GM21825 (cell line): ENCODE measurements around the gene TMTC4.
"Not testable (repeated sequence)": the region's sequence is repeated elsewhere in the genome, so short reads cannot be mapped to it uniquely, and the experiment has no call there.

ENCODE experiments used
- ATAC-seq: cut with Tn5 transposase; IDR thresholded peaks from one replicate; pipeline ENCODE4 v1.9.1; 2021; ENCODE audit warnings: mild to moderate bottlenecking, moderate library complexity; ENCODE audit not compliant: unreplicated experiment

Gene TMTC4, protein sequence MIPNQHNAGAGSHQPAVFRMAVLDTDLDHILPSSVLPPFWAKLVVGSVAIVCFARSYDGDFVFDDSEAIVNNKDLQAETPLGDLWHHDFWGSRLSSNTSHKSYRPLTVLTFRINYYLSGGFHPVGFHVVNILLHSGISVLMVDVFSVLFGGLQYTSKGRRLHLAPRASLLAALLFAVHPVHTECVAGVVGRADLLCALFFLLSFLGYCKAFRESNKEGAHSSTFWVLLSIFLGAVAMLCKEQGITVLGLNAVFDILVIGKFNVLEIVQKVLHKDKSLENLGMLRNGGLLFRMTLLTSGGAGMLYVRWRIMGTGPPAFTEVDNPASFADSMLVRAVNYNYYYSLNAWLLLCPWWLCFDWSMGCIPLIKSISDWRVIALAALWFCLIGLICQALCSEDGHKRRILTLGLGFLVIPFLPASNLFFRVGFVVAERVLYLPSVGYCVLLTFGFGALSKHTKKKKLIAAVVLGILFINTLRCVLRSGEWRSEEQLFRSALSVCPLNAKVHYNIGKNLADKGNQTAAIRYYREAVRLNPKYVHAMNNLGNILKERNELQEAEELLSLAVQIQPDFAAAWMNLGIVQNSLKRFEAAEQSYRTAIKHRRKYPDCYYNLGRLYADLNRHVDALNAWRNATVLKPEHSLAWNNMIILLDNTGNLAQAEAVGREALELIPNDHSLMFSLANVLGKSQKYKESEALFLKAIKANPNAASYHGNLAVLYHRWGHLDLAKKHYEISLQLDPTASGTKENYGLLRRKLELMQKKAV

DNA sequence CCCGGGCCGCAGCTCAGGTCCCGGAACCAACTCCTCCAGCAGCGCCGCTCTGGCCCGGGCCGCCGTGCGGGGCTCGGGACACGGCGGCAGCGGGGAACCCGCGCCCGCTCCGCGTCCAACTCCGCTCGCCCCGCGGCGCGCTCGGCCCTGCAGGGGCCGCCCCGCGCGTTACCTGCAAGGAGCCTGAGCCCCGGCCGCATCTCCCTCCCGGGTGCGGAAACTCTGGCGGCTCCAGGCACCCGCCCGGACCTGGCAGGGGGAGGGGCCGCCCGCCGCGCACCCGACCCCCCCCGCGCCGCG, at the start of gene TMTC4:
Gene TMTC4 (minus strand): TSS at position 224 of the 300 bp plus-strand sequence. CDS start 4,433 bp downstream, outside the sequence.
- peak; percentile 37 for ATAC-seq

DNA sequence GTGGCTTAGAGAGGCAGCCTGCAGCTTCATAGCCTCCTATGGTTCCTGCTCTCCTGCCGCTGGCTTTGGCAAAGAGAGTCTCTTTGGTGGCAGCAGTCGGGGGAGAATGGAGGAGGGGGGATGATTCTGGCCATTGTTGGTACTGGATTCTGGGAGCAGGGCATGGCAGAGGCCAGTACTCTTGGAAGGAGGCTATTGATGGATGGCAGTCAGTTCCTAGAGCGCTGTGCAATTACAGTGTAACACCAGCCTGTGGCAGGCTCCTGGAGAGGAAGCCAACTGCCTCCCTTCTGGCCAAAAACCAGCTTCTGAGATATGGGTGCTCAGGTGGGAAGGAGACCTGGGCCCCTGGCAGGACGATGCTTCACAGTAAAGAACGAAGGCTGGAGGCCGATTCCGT, 47.9 kb upstream of the TMTC4 start:
- no peak for ATAC-seq

DNA sequence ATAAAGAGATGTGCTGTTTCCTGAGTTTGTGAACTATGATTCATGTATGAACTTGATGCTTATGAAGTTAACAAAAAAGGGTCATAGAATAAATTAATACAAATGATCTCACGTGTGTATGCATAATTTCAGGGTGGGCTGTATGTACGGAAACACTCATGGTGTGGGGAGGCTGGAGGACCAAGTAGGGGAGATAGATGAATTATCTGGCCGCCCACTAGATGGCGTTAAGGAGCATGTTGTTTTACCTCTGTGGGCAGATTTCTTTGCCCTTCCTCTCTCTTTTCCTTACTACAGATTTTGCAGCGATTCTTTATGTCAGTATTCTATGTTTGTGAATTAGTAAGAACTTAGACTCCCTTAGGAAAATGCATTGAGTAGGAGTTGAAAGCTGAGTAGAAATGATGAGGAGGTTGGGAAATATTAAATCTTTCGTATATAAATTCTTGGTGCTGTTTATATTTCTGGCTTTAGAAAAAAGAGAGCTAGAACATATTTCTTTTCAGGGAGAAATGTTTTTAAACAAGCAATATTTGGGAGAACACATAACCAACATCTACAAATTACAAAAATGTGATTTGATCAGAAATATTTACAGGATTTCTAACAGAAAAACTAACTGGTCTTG, 47.4 kb upstream of the TMTC4 start:
- no peak for ATAC-seq

DNA sequence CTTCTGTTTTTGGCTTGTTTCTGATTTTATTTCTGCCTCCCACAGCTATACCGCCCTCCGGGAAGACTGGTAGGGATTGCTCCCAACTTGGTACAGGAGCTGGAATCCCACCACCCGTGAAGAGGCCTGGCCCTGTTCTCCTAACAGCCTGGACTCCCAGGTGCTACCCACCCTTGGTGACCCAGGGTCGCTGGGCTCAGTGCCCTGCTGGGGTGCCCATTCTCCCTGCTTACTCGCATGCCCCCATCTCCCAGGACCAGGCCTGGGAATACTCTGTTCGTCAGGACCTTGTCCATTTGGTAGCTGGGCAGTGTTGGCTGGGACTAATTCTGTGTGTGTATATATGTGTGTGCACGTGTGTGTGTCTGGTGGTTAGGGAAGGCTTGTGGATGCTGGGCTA, 41.0 kb upstream of the TMTC4 start:
- no peak for ATAC-seq

DNA sequence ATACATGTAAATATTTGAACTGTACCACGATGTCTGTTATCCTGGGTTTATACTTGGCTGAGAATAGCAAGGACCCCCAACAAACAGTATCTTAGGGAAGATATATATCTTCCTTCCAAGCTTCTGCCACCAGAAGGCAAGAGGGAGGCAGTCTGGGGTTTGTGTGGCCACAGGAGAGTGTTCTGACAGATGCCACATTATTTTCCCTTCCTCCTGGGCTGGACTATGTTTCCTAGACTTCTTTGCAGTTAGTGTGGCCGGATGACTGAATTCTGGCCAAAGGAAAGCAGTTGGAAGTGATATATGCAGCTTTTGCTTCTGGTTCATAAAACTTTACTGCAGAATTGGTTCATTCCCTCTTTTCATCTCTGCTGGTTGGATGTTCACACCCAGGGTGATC, 39.9 kb upstream of the TMTC4 start:
- no peak for ATAC-seq

DNA sequence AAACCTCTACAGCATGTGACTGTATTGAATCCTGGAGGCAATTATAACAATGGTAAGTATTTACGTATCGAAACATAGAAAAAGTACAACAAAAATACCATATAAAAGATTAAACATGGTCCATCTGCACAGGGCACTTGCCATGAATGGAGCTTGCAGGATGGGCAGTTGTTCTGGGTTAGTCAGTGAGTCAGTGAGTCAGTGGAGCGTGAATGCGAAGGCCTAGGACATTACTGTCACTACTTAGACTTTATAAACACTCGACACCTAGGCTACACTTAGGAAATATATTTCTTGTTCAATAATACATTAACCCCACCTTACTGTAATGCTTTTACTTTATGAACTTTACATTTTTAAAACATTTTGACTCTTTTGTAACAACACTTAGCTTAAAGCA, 35.6 kb upstream of the TMTC4 start:
- no peak for ATAC-seq

DNA sequence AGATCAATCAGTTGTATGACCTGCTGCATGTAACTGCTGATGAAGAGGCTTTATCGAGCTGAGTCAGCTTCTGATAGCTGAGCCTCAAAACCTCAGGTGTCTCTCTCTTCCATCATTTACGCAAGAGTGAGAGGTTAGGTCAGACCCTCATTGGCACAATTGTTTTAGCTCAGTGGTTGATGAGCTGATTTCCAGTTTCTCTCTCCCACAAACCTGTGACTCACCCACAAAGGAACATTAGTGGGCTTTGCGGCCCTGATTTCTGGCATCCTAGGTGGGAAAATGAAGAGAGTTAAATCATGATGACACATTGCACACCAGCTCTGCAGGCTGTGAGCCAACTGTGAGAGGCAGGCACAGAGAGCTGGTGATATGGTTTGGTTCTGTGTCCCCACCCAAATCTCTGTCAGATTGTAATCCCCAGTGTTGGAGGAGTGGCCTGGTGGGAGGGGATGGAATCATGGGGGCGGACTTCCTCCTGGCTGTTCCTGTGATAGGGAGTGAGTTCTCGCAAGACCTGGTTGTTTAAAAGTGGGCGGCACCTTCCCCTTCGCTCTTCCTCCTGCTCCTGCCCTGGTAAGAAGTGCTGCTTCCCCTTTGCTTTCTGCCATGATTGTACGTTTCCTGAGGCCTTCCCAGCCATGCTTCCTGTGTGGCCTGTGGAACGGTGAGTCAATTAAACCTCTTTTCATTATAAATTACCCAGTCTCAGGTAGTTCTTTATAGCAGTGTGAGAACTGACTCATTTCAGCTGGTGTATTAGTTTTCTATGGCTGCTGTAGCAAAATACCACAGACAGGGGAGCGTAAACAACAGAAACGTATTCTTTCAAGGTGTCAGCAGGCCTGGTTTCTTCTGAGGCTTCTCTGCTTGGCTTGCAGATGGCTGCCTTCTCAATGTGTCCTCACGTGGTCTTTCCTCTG, 33.5 kb upstream of the TMTC4 start:
- no peak for ATAC-seq

DNA sequence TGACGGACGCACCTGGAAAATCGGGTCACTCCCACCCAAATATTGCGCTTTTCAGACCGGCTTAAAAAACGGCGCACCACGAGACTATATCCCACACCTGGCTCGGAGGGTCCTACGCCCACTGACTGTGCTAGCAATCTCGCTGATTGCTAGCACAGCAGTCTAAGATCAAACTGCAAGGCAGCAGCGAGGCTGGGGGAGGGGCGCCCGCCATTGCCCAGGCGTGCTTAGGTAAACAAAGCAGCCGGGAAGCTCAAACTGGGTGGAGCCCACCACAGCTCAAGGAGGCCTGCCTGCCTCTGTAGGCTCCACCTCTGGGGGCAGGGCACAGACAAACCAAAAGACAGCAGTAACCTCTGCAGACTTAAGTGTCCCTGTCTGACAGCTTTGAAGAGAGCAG, 23.7 kb upstream of the TMTC4 start:
- not testable (repeated sequence) for ATAC-seq

DNA sequence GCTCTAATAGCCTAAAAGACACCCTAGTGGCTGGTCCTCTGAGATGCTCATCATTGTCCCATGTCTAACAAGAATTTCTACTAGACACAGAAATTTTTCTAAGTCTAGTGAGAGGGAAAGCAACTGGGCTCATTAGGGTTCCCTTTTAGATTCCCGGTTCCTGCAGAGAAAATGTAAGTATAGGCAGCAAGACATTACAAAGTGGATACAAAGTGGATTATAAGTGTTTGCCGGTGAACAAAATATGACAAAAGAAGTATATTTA, 20.8 kb upstream of the TMTC4 start:
- no peak for ATAC-seq

DNA sequence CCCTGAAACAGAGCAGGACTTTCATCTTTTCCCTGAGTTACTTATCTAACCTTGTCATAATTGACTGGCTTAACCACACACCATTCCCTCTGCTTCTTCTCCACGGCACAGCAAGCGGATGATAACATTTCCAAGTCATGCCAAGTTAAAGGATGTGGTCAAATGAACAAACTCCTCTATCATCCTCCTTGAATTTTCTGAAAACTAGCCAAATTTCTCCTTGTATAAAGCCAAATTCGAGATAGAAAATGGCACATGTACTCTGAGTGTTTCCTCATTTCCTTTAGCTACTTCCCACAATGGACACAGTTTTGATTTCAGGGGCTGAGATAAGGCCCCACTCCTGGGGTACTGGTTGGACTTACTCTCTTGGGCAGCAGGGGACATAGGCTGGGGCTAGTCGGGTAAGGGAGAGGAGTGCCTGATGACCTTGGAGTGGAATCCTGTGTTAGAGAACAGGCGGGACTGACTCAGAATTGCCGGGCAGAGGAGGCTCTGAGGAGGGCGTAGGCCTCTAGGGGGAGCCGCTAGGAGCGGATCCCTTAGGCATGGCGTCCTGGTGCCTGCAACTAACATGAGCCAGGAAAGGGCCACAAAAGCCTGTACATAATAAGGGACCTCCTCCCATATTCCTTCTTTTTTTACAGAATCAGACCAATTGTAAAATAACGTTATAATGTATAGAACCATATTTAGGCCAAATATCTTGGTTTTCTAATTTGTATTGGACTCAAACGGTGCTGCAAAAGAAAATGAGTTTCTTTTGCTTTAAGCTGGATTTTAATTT, 20.3 kb upstream of the TMTC4 start:
- no peak for ATAC-seq

DNA sequence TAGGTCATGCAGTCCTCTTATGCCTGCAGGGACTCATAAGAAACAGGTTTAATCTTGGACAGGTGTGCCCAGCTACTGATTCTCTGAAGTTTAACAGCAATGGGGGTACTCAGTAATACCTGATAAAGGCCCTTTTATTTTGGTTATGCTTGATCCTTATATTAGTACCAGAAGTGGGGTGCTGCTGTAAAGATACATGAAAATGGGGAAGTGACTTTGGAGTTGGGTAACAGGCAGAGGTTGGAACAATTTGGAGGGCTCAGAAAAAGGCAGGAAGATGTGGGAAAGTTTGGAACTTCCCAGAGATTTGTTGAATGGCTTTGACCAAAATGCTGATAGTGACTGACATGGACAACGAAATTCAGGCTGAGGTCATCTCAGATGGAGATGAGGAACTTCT, 14.6 kb upstream of the TMTC4 start:
- no peak for ATAC-seq

DNA sequence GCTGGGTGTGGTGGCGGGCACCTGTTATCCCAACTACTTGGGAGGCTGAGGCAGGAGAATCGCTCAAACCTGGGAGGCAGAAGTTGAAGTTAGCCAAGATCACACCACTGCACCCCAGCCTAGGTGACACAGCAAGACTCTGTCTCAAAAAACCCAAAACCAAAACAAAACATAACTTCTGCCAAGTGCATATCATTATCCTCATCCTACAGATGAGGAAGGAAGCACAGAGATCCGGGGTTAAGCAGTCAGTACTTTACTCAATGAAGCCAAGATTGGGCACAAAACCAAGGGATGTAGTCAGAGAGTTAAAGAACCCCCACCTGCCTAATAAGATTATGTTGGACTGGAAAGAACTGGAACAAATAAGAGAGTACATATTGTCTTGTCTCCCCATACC, 5.5 kb upstream of the TMTC4 start:
- ATAC-seq: no peak

DNA sequence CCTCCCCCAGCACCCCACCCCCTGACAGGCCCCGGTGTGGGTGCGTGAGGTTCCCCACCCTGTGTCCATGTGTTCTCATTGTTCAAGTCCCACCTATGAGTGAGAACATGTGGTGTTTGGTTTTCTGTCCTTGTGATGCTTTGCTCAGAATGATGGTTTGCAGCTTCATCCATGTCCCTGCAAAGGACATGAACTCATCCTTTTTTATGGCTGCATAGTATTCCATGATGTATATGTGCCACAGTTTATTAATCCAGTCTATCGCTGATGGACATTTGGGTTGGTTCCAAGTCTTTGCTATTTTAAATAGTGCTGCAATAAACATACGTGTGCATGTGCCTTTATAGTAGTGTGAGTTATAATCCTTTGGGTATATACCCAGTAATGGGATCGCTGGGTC, 2.5 kb upstream of the TMTC4 start:
- ATAC-seq: not testable (repeated sequence)

DNA sequence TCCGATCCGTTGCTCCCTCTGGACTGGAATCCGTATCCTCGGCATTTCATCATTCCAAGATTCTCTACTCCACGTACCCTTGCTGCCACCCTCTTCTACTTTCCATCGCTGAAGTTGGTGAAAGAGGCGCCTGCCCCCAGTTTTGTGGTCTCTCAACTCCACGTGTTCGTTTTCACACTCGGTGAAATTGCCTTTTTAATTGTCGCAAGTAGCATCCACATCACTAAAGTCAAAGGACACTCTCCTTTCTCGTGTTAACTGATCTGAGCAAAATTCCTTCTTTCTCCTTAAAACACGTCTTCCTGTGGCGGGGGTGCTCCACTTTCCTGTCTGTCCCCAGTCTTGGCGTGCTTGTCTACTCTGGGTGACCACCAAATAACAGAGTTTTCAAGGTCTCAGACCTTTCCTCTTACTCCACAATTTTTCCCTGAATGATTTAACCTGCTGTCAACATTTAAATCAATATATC, 1.1 kb upstream of the TMTC4 start:
- no peak for ATAC-seq

DNA sequence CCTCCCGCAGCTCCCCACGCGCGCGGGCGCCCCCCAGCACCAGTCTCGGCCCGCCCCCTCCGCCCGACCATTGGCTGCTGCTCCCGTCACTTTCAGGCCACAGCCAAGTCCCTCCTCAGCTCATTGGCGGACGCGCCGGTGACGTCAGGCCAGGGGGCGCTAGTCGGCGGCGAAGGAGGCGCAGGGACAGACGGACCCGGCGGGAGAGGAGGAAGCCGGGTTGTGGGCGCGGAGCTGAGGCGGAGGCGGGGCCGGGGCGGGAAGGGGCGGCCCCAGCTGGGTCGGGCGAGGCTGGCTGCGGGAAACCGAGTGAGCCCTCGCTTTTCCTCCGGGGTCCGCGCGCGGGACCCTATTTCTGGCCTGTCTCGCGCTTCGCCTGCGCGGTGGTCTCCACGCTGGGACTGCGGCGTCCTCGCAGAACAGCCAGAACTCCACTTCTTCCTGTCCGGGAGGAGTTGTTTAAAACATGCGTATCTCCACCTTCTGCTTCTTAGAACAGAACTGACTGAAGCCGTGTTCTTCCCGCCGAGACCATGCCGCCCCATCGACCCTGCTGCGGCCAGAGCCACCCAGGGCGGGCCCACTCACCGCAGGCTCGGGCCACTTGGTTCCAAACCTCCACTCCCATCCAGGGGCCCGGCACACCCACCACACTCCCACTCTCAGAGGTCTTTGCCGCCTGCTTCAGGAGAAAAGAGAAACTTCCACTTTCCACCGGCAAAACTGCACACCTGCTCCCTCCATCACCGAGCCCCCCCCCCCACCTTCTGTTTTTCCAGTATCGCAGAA, 471 bp upstream of the TMTC4 start:
- peak; percentile 96 for ATAC-seq

DNA sequence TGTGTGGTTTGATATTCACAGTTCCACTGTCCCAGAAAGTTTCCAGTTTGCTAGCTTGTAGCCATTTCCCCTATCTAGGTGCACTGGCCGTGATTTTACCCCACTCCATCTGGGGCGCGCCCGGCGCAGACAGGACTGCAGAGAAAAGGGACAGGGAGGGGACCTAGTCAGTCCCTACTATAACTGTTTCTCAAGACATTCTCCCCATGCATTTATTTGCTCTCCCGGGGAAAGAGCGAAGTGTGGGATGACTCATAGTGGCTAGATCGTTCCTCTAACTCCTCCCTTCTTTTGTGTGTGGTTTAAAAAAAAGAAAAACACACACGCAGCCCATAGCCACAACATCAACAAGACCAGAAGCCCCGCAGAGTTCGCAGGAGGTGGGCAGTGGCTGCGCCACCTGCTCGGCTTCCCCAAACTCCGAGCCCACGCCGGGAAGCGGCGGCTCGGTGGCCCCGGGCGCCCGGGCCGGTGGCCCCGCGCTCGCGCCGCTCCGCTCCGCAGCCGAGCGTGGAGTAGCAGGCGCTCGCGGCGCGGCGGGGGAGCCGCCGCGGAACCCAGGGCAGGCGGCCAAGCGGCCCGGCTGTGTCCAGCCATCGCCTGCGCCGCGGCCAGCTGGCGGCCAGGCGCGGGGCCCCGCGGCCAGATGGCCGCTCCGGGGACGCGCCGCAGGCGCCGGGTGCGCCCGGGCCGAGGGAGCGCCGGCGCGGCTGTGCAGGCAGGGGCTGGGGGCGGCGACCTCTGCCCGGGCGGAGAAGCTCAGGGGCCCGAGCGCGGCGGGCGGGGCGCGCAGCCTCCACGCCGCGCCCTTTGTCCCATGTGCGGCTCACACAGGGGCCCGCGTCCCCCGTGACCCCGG, 653 bp downstream of the TMTC4 start:
- ATAC-seq: peak; percentile 29

DNA sequence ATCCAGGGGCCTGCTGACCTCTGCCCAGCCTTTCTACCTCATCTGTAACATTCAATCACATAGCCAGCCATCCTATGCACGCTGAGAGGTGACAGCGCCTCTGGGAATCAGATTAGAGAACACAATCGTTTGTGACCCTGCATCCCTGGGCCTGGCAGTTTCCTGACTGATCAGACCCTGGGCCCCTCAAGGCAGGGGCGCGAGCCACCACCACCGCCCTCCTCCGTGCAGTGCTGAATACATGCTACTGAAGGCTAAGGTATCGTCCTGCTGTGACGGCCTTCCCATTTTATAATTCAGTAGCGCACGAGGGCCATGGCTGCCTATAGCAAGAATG, 1.3 kb downstream of the TMTC4 start:
- no peak for ATAC-seq

DNA sequence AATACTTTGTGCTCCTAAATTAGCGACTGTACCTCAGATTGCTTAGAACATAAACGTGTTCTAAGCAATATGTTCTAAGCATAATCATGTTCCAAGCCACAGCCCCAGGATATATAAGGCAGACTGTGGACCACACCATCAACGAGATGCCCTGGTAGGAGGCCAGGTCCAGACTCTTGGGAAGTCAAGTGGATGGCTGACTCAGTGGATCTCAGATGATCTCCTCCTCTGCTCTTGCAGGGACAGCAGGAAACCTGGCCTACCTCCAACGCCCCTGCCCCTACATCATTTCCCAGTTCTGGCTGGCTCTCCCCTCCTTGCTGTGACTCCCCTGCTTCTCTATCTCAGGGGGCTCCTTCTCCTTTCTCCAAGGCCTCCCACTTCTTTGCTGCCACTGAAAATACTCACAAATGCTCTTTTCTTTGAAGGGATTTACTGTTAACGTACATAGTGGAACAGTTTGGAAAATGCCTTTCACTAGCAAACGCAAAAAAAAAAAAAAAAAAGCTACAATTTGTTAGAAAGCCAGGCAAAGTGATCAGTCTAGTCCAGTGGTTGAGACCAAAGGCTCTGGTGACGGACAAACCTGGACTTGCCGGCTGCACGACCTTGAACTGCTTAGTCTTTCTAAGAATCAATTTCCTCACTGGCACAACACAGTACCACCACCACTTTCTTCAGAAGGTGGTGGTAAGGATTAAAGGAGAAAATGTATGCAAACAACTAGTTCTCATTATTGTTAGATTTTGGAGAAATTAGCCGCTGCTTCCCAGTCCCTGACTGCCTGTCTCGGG, 3.0 kb downstream of the TMTC4 start:
- no peak for ATAC-seq
